Activated B cell treated with CpG ODN at 0.5 μM for 24 hours (primary cell): ENCODE results near the gene IL16. TPM values are rescaled to one million over a fixed set of nuclear protein-coding genes. Genes with fewer than 3 reads are reported as not detected.
A peak's percentile ranks its signal among the peaks of the same experiment; 100 is the strongest.

ENCODE experiments used
- ATAC-seq: fragments of 200-7000 bp; cut with Tn5 transposase; one replicate; pipeline ENCODE4 v1.10.0; 2021; ENCODE audit warnings: low read depth, mild to moderate bottlenecking, moderate library complexity
- CTCF ChIA-PET: fragments of 350-600 bp; sonication (Branson Sonifier 250); formaldehyde crosslinking; loops from one replicate; lab custom pipeline; 2021; ENCODE audit warnings: antibody characterized with exemption; lab: Charles Lee
- POLR2A ChIA-PET: fragments of 350-600 bp; sonication (Branson Sonifier 250); formaldehyde crosslinking; loops from one replicate; lab custom pipeline; 2021; ENCODE audit warnings: antibody characterized with exemption; lab: Charles Lee
- DNase-seq: peaks from one replicate; pipeline ENCODE4 v3.0.0; 2022
- H3K27ac Mint-ChIP-seq: one replicate; pipeline ENCODE4 v1.8.0; 2020; ENCODE audit warnings: mixed read lengths
- H3K27me3 Mint-ChIP-seq: one replicate; pipeline ENCODE4 v1.8.0; 2021; ENCODE audit warnings: mixed read lengths
- H3K36me3 Mint-ChIP-seq: one replicate; pipeline ENCODE4 v1.8.0; 2021; ENCODE audit warnings: low read depth, mixed read lengths
- H3K4me1 Mint-ChIP-seq: one replicate; pipeline ENCODE4 v1.8.0; 2021; ENCODE audit warnings: mixed read lengths
- H3K4me3 Mint-ChIP-seq: one replicate; pipeline ENCODE4 v1.8.0; 2020; ENCODE audit warnings: mild to moderate bottlenecking, mixed read lengths
- H3K9me3 Mint-ChIP-seq: one replicate; pipeline ENCODE4 v1.8.0; 2020; ENCODE audit warnings: mixed read lengths
- intact Hi-C: fragments of 100-400 bp; cut with micrococcal nuclease; formaldehyde crosslinking; loops from one replicate; pipeline ENCODE4 v1.15.1; 2024
- total RNA-seq: library from RNA; stranded (reverse); gene quantifications from 2 replicates; pipeline ENCODE4 v1.2.3, GENCODE V29; 2022
- TF ChIP-seq, protein P1 (sequence below): fragments of 200-600 bp; IDR thresholded peaks from one replicate; pipeline ENCODE4 v1.8.0; 2022; ENCODE audit warnings: antibody characterized with exemption, mild to moderate bottlenecking

IL16 gene
- total RNA-seq, 1 donor from 2014 or later, result 206 TPM

DNA sequence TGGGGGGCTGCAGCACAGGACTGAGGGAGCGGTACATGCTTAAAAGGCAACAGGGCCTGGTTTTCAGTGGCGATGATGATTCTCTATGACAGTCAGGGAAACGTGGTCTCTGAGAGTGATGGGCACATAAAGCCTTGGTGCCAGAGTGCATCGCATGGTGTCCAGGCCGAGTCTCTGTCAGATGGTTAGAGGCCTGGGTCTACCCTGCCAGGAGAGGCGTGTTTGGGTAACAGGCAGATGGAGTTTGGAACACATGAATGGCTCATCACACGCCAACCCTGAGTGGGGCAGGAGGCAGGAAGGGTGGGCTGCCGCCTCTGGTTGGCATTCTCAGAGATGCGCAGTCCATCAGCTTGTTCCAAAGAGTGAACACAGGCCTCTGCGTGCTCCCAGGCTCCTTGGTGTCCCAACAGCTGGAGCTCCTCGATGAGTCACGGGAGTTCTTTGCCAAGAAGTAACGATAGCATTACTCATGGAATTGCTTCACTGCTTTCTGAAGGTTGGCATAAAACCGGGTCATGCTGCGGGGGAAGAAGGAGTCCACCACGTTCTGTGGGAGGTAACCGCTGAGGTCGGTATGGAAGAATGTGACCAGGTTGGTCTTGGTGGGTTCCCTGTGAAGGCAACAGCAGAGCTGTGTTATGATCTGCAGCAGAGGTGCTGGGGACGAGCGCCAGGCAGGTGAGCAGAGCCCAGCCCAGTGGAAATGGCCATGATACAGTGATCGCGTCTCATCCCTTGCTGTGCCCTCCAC lies 116.3 kb downstream of the IL16 start:
- Mint-ChIP-seq H3K4me3 (peak overlapping the region; percentile 50), H3K27ac (peak overlapping the region; percentile 94), H3K9me3 (no peaks in the 10 kb centered on the region), H3K27me3 (no peaks in the 10 kb centered on the region), H3K4me1 (peaks cover 88% of the 10 kb centered on the region), H3K36me3 (peaks cover 78% of the 10 kb centered on the region)
- ATAC-seq (no peak), DNase-seq (no peak)
- ChIA-PET POLR2A (interaction anchor here (1.0 to 3.8 kb wide), 4 partner anchors 12 to 26 kb away, joined by 3 to 30 read pairs (median 12); no protein-coding TSS in a partner anchor), CTCF (no interaction called here)
- TF ChIP-seq, protein P1, sequence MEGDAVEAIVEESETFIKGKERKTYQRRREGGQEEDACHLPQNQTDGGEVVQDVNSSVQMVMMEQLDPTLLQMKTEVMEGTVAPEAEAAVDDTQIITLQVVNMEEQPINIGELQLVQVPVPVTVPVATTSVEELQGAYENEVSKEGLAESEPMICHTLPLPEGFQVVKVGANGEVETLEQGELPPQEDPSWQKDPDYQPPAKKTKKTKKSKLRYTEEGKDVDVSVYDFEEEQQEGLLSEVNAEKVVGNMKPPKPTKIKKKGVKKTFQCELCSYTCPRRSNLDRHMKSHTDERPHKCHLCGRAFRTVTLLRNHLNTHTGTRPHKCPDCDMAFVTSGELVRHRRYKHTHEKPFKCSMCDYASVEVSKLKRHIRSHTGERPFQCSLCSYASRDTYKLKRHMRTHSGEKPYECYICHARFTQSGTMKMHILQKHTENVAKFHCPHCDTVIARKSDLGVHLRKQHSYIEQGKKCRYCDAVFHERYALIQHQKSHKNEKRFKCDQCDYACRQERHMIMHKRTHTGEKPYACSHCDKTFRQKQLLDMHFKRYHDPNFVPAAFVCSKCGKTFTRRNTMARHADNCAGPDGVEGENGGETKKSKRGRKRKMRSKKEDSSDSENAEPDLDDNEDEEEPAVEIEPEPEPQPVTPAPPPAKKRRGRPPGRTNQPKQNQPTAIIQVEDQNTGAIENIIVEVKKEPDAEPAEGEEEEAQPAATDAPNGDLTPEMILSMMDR, result no peak
- intact Hi-C loops, result loop anchor here (1.0 kb wide), 1 partner anchor 11 kb away; the partner anchor contains the start of gene STARD5

DNA sequence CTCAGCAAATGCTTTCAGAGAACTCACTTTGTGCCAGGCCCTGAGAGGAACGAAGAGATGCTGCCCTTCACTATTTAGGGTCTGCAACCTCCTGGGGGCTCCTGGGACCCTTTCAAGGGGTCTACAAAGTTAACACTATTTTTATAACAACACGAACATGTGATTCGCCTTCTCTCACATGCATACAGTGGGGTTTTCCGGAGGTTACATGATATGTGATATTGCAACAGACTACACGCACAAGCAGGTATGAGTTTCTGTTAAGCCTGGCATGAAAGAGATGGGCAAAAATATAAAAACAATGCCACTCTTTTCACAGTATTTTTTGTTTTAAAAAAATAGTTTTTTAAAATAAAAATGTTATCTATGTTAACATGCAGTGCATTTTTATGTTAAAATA lies 117.0 kb downstream of the IL16 start:
- Mint-ChIP-seq H3K27ac (peak overlapping the region; percentile 94), H3K4me1 (peaks cover 95% of the 10 kb centered on the region), H3K4me3 (no peak overlapping the region), H3K9me3 (no peaks in the 10 kb centered on the region), H3K27me3 (no peaks in the 10 kb centered on the region), H3K36me3 (peaks cover 78% of the 10 kb centered on the region)
- ChIA-PET POLR2A (interaction anchor here (1.0 to 3.8 kb wide), 6 partner anchors 9 to 33 kb away, joined by 3 to 30 read pairs (median 12); no protein-coding TSS in a partner anchor), CTCF (interaction anchor here (1.0 kb wide), 1 partner anchor 38 kb away, joined by 3 read pairs; no protein-coding TSS in a partner anchor)
- intact Hi-C loops, result no loop called here
- TF ChIP-seq, protein P1, result no peak
- no peak for ATAC-seq
- no peak for DNase-seq

GRCh38 chr15:81314378-81314777 lies 117.7 kb downstream of the IL16 start:
- CTCF ChIA-PET, result interaction anchor here (1.0 kb wide), 1 partner anchor 39 kb away, joined by 3 read pairs; no protein-coding TSS in a partner anchor
- H3K36me3 Mint-ChIP-seq, result peaks cover 78% of the 10 kb centered on the region
- H3K27ac Mint-ChIP-seq, result peak overlapping the region; percentile 82
- H3K27me3 Mint-ChIP-seq, result no peaks in the 10 kb centered on the region
- peak overlapping the region; percentile 5 for H3K4me3 Mint-ChIP-seq
- H3K9me3 Mint-ChIP-seq, result no peaks in the 10 kb centered on the region
- DNase-seq, result no peak
- peaks cover 97% of the 10 kb centered on the region for H3K4me1 Mint-ChIP-seq
- intact Hi-C loops, result no loop called here
- ATAC-seq, result no peak
- TF ChIP-seq, protein P1, result no peak
- POLR2A ChIA-PET, result interaction anchor here (1.2 to 3.8 kb wide), 5 partner anchors 10 to 33 kb away, joined by 3 to 30 read pairs (median 20); no protein-coding TSS in a partner anchor

DNA sequence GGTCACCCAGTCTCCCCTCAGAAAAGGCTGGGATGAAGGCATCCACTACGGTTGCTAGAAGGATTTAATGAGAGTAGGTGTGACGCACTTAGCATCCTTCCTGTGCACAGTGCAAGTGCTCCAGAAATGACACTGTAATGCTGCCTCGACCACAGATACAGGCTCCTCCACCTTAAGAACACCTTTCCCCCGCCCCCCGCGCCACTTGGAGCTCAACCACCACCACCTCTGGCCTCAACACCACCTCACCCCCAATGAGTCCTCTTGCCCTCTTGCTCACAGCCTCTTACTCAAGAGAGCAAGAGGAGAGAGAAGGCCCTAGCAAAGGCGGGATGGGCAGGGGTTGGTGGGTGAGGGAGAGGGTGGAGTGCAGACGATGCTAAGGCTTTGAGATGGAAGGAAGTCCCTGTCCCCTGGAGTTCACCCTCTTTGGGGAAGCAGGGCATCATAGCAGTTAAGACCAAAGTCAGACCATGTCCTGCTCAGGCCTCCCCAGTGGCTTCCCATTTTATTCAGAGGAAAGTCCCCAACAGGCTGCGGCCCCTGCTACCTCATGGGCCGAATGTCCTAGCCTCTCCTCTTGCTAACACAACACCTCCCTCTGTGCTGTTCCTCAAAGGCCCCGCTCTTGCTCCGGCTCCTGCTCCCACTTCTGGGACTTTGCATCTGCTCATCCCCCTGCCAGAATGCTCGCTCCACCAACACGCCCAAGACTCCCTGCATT lies 118.9 kb downstream of the IL16 start:
- TF ChIP-seq, protein P1, result no peak
- intact Hi-C loops, result no loop called here
- H3K4me1 Mint-ChIP-seq, result peaks cover 94% of the 10 kb centered on the region
- H3K27me3 Mint-ChIP-seq, result no peaks in the 10 kb centered on the region
- H3K36me3 Mint-ChIP-seq, result peaks cover 74% of the 10 kb centered on the region
- peak overlapping the region; percentile 82 for H3K27ac Mint-ChIP-seq
- ChIA-PET POLR2A (interaction anchor here (0.7 to 3.8 kb wide), 4 partner anchors 9 to 24 kb away, joined by 3 to 30 read pairs (median 12); no protein-coding TSS in a partner anchor), CTCF (no interaction called here)
- H3K9me3 Mint-ChIP-seq, result no peaks in the 10 kb centered on the region
- ATAC-seq, result no peak
- peak overlapping the region; percentile 47 for H3K4me3 Mint-ChIP-seq
- no peak for DNase-seq
